ENCODE measurements around the gene MRPL36. TPM values are rescaled to one million over a fixed set of nuclear protein-coding genes. Genes with fewer than 3 reads are reported as not detected.
A peak's percentile ranks its signal among the peaks of the same experiment; 100 is the strongest.

MRPL36 gene
- total and polyA plus RNA-seq, 2 of the 4 experiments (the other 2 are of a cell fraction), result 85.9 to 103 TPM

GRCh38 chr5:1763548-1763911, 36.1 kb downstream of the MRPL36 start:
- in situ Hi-C loops (cut with MboI; ENCODE audit: low sequenced_read_pairs), result no loop called here
- dilution Hi-C loops (cut with HindIII; ENCODE audit: low sequenced_read_pairs, unreplicated experiment), result no loop called here
- Histone ChIP-seq H2BK5ac (ENCODE audit: low read depth, low read length, poor library complexity, severe bottlenecking) (no peak overlapping the region), H4K8ac (ENCODE audit: low read depth in 2 of 2, low read length in 2 of 2) (no peak overlapping the region), H2BK15ac (ENCODE audit: low read depth, low read length) (no peak overlapping the region), H3K56ac (ENCODE audit: extremely low read depth, insufficient read depth, low read length) (no peak overlapping the region), H4K5ac (ENCODE audit: low read depth, low read length) (no peak overlapping the region), H2AK9ac (replicated peaks; ENCODE audit: low read depth, low read length, poor library complexity) (no peak overlapping the region), H3K14ac (replicated peaks; ENCODE audit: low read depth, low read length) (no peak overlapping the region), H2BK120ac (ENCODE audit: low read depth, low read length) (no peak overlapping the region), H2AFZ (replicated peaks; ENCODE audit: low read length, poor library complexity) (peak overlapping the region; percentile 76), H3K4me3 (ENCODE audit: insufficient read depth, low read depth, low read length) (no peak overlapping the region), H3K27me3 (ENCODE audit: control insufficient read depth, insufficient read depth, low read length) (peaks cover 7% of the 10 kb centered on the region; the same call in 1 of the 2 replicates), H3K27ac (ENCODE audit: insufficient read depth, low read length) (no peak overlapping the region), H2BK20ac (ENCODE audit: low read depth, low read length) (no peak overlapping the region), H3K18ac (ENCODE audit: low read depth, low read length) (no peak overlapping the region), H3K4me2 (ENCODE audit: low read depth, low read length) (no peak overlapping the region), H3K23ac (ENCODE audit: low read depth, low read length) (no peak overlapping the region), H3K9me3 (ENCODE audit: control insufficient read depth, insufficient read depth, low read length) (peaks cover 2% of the 10 kb centered on the region; the same call in 1 of the 2 replicates), H2AK5ac (ENCODE audit: low read depth, low read length) (no peak overlapping the region), H3K36me3 (ENCODE audit: control insufficient read depth, insufficient read depth, low read length) (no peaks in the 10 kb centered on the region), H4K91ac (ENCODE audit: insufficient read depth, low read depth, low read length) (no peak overlapping the region), H3K9me1 (ENCODE audit: insufficient read depth, low read length) (no peaks in the 10 kb centered on the region), H3K4ac (ENCODE audit: low read depth, low read length) (no peak overlapping the region), H4K20me1 (ENCODE audit: insufficient read depth, low read length) (no peaks in the 10 kb centered on the region), H3K79me1 (ENCODE audit: low read depth in 1 of 2, low read length in 2 of 2) (no peaks in the 10 kb centered on the region), H3K4me1 (ENCODE audit: control insufficient read depth, insufficient read depth, low read length) (peaks cover 5% of the 10 kb centered on the region; the same call in 1 of the 2 replicates), H3K9ac (ENCODE audit: low read depth, low read length) (no peak overlapping the region)
- 47% methylated on average over 3 of the region's 15 CpGs; no CpG with 5 or more reads in 1 of the 2 experiments for WGBS, 2 experiments (ENCODE audit: extremely low coverage in 2 of 2, insufficient read length in 1 of 2)
- TF ChIP-seq RAD21 (IDR thresholded peaks at IDR 0.05; ENCODE audit: low read length), result peak; percentile 96
- peak; percentile 73 for TF ChIP-seq SMC3 (IDR thresholded peaks at IDR 0.05; ENCODE audit: low read depth, low read length)
- TF ChIP-seq POLR2A (IDR thresholded peaks at IDR 0.05; ENCODE audit: low read depth, low read length), result 0 out of 2 replicates have a peak, but pooled peaks have one; percentile 32
- TF ChIP-seq CHD1 (IDR thresholded peaks at IDR 0.05; ENCODE audit: low read depth, low read length), result no peak
- no peak for TF ChIP-seq ELK1 (IDR thresholded peaks at IDR 0.05; ENCODE audit: borderline replicate concordance, low read depth, low read length)
- TF ChIP-seq MAZ (IDR thresholded peaks at IDR 0.05; ENCODE audit: borderline replicate concordance, low read depth, low read length), result peak; percentile 32; the same call in 1 of the 2 replicates
- TF ChIP-seq CTCF (conservative IDR thresholded peaks at IDR 0.05; ENCODE audit: low read depth, low read length), result peak; percentile 97
- TF ChIP-seq MAFK (IDR thresholded peaks at IDR 0.05; ENCODE audit: low read depth, low read length), result no peak
- TF ChIP-seq NFE2L2 (IDR thresholded peaks at IDR 0.05; ENCODE audit: low read depth, low read length), result no peak
- no peak for TF ChIP-seq CEBPB (IDR thresholded peaks at IDR 0.05; ENCODE audit: low read depth, low read length)
- TF ChIP-seq BHLHE40 (IDR thresholded peaks at IDR 0.05; ENCODE audit: low read depth, low read length), result no peak
- no peak for TF ChIP-seq RCOR1 (IDR thresholded peaks at IDR 0.05; ENCODE audit: insufficient replicate concordance, low read length)
- BruUV-seq (replicated peaks), result no TSS peak
- ATAC-seq (ENCODE audit: low read depth) (peak; percentile 92), DNase-seq (peak; percentile 72)
- ChIA-PET CTCF (interaction anchor here (0.6 to 2.3 kb wide), 14 partner anchors 7 to 806 kb away, joined by 3 to 21 read pairs (median 3); partner anchors contain the start of genes MRPL36 and NDUFS6), POLR2A (ENCODE audit: unreplicated experiment) (no interaction called here)
- intact Hi-C loops (cut with micrococcal nuclease), result loop anchor here (1.0 to 5.0 kb wide), 3 partner anchors 254 to 1839 kb away; no protein-coding TSS in a partner anchor

Data from IMR-90 (cell line).